ENCODE measurements around the gene JSRP1.

The JSRP1 gene

DNA sequence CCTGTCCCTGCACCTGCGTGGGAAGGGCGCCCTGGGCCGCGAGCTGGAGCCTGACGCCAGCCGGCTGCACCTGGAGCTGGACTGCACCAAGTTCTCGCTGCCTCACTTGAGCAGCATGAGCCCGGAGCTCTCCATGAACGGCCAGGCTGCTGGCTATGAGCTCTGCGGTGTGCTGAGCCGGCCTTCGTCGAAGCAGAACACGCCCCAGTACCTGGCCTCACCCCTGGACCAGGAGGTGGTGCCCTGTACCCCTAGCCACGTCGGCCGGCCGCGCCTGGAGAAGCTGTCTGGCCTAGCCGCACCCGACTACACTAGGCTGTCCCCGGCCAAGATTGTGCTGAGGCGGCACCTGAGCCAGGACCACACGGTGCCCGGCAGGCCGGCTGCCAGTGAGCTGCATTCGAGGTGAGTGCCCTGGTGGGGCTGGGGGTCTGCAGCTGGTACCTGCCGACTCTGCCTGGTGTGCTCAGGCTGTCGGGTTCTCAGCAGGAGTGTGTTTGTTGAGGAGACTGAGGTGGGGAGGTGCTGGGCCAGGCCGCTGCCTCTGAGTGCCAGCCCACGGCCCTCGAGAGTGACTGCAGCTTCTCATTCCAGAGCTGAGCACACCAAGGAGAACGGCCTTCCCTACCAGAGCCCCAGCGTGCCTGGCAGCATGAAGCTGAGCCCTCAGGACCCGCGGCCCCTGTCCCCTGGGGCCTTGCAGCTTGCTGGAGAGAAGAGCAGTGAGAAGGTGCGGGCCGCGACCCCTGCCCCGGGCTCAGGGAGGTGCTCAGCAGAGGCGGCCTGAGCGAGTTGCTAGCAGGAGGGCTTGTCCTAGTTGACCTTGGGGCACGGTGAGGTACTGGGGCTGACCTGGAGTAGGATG, 39.6 kb downstream of the JSRP1 start:
- DNase-seq = no peak

DNA sequence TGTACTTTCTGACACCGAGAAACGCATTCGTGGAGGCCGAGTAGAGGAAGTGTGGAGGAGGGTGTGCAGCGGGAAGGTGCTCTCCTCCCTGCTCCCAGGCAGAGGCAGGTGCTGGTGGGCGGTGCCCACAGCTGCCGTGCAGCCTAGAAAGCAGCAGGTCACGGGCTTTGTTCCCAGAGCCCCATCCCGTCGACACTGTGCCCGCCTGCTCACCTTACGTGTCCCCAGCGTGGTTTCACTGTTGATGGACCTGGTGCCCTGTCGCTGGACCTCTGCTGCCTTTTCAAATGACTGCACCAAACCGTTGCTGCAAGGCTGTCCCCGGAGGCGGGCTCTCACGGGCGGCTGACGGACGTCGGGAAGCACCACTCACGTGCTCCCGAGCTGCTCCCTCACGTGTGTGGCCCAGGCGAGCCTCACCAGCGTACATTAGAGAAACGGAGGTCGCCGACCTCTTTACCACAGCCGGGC, 40.9 kb downstream of the JSRP1 start:
- no peak for DNase-seq

DNA sequence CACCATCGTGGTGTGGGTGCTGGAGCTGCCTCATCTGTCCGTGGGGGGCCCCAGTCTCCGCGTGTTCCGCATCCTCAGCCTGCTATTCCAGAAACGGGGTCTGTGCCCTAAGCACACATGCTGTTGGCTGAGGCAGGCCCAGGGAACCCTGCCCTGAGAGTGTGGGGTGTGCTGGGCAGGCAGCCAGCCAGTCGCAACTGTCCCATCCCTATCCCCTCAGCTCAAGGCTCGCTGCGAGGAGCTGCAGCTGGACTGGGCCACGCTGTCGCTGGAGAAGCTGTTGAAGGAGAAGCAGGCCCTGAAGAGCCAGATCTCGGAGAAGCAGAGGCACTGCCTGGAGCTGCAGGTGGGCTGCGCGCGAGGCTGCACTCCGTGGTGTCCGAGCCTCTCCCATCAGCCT, 42.0 kb downstream of the JSRP1 start:
- DNase-seq = no peak

DNA sequence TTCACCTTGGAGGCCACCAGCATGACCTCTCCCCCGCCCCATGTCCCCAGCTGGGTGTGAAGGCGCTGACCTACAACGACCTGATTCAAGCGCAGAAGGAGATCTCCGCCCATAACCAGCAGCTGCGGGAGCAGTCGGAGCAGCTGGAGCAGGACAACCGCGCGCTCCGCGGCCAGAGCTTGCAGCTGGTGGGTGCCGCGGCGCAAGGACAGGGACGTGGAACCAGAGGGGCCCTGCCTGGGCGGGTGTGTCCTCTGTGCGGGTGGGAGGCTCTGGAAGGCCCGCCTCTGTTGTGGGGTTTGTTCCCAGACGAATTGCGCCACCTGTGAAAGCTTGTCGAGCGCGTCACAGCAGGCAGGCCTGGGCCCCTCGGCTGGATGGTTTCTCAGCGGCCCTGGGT, 42.4 kb downstream of the JSRP1 start:
- DNase-seq = no peak

DNA sequence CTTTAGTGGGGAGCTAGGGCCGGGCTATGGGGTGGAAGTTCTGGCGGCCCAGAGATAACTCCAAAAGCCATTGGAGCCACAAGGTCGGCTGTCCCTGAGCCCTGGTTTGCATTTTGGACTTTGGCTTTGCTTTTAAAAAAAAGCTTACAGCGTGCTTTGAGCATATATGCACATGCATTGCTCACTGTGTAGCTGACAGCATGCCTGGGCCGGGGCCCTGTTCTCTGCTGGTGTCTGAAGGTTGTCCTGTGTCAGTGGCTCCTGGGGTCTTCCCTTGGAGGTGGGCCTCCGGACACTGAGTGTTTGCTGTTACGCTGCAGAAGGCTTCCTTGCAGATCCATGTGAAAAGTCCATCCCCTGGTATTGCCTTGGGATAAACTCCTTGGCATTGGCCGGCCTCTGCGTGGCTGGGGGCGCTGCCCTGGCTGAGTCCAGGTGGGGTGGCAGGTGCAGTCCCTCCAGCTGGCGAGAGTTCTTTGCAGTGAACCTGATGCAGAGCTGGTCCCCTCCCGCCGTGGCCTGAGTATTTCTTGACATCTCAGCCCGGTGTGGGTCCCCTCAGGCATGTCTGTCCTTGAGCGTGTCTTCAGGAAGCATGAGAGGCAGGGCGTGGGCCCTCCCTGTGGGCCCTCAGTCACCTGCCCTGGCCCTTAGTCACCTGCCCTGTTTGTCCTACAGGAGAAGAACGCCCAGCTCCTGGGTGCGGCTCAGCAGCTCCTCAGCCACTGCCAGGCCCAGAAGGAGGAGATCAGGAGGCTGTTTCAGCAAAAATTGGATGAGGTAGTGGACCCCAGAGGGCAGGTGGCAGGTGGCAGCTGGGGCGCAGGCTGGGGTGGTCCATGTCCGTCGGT, 43.1 kb downstream of the JSRP1 start:
- no peak for DNase-seq

DNA sequence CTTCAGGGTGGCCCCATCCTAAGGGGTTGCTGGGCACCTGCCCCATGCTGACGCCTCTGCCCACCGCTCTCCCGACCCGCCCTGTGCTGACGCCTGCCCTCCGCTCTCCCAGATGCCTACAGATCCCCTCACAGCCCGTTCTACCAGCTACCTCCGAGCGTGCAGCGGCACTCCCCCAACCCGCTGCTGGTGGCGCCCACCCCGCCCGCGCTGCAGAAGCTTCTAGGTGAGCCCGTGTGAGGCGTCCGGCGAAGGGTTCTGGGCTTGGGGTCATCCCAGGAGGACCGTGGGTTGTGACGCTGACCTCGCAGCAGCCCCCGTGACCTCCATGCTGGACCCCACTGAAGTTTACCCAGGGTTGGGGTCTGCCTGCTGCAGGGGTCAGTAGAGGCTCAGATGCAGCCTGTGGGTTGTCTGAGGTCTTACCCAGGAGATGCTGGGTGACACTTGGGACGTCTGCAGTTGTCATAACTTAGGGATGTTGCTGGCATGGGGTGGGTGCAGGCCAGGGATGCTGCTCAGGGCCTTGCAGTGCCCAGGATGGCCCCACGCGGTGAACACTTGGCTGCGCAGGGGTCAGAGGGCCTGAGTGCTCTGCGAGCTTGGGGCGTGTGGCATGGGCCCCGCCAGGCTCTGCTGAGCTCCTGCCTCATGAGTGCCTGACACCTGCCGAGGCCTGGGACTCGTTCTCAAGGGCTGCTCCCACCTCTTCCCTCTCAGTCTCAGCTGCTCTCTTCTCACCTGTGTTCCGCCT, 45.1 kb downstream of the JSRP1 start:
- no peak for DNase-seq

DNA sequence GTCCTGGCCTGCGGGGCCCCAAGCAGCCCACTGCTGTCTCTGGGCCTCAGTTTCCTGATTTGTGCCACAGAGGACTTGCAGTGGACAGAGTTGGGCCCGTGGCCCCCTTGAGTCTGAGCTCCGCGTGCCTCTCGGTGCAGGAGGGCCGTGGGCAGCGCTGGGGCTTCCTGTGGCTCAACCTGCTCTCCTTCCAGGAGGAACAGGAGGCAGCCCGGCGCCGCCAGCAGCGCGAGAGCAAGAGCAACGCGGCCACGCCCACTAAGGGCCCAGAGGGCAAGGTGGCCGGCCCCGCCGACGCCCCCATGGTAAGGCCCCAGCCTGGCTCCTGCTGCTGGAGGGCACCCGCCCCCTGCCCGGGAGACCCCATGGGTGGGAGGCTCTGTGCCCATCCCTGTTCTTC, 46.0 kb downstream of the JSRP1 start:
- DNase-seq = no peak

DNA sequence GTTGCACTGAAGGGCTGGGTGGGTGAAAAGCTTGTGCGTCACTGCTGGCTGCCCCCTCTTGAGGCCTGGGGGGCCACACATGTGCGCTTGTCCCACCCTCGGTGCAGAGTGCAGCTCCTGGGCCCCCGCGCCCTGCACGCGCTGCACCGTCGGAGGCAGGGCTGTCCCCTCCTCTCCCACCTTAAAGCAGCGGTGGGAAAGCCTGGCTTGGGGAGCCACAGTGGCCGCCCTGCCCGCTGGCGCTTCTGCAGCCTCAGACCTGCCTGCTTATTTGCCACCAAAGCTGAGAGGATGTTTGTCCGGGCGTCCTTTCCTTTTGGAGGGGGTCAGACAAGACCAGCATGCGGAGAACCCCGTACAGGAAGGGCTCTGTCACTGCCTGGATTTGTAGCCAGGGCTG, 46.8 kb downstream of the JSRP1 start:
- DNase-seq = no peak

DNA sequence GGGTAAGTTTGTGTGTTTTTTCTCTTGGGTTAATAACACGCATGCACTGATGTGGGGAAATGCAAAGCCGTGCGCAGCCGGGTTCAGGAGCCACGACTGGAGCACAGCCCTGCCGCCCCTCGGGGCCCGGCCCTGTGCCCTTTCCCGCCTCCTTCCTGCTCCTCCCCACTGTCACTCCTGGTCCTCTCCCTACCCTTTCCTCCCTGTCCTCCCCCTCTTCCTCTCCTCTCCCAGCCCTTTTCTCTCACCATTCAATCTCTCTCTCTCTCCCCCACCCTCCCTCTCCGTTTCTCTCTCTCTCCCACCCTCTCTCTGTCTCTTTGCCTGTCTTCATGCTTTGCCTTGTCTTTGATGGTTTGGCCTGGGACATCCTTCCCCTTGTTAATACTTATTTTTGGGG, 47.2 kb downstream of the JSRP1 start:
- DNase-seq = no peak

DNA sequence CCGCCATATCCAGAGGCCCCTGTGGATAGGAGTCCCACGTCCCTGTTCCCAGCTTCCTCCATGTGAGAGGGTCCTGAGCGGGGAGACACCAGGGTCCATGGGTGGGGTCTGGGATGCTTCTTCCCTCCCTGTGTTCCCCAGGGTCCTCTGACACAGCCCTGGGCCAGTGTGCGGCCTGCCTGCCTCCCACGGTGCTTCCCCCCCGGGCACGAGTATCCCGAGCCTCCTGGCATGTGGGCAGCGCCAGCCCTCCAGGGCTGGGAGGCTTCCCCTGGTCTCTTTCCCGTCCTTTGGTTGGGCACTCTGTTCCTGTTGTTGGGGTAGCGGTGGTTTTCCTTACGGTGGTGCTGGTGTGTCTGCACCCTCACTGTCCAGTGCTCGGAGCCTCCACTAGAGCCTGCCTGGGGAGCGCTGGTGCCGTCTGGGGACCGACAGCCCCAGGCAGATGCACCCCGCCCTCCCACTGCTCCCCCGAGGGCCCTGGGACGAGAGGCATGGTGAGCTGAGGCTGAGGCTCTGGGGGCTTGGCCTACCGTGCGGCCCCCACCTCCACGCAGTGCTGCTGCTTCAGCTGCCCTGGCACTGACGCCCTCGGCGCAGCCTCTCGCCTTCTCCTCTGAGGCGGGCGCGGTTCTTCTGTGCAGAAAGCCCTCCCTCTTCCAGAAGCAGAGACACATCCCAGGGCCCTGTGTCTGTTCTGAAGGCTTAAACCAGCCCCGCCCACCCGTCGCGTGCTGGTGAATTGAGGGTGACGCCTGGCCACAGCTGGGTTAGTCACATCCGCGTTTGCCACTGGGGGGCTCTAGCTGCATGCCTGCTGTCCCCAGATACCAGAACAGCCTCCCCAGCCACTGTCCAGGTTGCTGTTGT, 48.0 kb downstream of the JSRP1 start:
- DNase-seq = no peak

DNA sequence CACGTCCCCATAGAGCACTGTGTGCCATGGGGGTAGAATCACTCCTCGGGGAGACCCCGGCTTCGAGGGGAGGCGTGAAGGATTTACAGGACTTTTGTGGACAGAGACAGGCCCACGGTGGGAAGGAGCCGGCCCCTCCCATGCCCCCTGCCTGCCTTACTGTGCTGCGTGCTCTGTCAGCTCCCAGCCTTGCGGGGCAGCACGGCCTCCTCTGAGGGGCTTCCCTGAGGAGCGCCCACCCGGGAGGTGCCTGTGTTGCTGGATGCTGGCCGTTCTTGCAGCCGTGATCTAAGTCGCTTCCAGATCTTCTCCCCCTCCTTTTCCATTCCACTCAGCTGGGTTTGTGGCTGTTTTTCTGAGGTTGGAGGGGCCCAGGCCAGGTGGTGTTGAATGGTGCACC, 49.2 kb downstream of the JSRP1 start:
- DNase-seq = no peak

DNA sequence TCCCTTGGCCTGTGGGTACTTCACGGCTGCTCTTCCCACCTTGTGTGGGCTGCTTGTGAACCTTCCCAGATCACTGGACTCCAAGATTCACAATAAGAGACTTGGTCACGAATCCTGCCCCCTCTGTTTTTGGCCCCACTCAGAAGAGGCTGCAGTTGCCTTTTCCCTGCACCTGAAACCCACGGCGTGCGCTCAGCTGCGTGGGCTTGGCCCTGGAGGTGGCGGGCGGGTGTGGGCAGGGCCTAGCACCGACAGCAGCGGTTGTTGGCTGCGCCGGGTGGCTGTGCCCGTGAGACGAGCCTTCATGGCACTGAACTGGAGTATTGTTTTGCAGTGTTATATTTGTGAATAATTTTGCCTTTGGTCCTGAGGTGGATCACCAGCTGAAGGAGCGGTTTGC, 53.9 kb downstream of the JSRP1 start:
- DNase-seq = no peak
